Measurements from ENCODE around the gene EFNB2.

EFNB2 gene

GRCh38 chr13:106550570-106551135 is 15.2 kb upstream of the EFNB2 start:
- no peak for DNase-seq

DNA sequence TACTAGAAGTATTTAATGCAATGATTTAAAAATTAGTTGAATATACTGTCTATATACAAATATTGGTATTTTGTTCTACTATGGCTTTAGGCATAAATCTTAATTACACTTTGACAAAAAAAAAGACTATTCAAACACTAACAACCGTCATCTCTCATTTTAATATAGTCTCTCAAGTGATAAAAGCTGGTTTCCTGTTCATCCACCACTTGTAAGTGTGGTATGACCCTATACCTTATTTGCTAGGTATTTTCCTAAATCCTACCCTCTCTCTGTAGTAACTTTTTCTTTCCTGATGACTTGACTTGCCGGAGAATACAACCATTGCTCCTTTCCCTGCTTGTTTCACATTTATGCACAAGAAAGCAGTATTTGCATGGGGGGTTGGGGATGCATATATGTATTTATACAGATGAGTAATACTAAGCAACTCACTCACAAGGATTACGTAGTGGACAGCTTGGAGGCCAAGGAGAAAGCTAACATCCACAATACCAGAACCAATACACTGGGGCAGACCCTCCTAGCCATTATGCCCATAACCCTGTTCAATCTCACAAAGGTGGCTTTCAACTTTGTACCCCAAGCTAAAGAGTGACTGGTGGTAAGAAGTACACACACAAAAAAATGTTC is 12.7 kb upstream of the EFNB2 start:
- no peak for DNase-seq

GRCh38 chr13:106541826-106542225 is 6.4 kb upstream of the EFNB2 start:
- no peak for DNase-seq

GRCh38 chr13:106540613-106541012 is 5.2 kb upstream of the EFNB2 start:
- DNase-seq = no peak

DNA sequence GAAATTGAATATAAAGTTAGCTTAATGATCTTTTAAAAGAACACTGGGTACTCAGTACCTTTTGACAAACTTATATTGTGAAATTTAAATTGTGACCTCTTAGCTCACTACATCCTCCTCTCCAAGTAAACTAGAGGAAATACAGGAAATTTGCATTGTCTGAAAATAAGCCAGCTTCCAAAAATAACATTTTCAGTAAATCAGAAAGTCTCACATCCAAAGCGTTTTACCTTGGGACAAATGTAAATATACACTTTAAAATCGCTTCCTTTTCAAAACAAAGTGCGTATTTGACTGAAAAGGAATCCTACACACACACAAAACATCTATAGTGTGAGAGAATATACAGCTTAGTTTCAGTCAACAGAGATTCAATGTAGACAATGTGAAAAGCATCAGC is 2.1 kb upstream of the EFNB2 start:
- no peak for DNase-seq

DNA sequence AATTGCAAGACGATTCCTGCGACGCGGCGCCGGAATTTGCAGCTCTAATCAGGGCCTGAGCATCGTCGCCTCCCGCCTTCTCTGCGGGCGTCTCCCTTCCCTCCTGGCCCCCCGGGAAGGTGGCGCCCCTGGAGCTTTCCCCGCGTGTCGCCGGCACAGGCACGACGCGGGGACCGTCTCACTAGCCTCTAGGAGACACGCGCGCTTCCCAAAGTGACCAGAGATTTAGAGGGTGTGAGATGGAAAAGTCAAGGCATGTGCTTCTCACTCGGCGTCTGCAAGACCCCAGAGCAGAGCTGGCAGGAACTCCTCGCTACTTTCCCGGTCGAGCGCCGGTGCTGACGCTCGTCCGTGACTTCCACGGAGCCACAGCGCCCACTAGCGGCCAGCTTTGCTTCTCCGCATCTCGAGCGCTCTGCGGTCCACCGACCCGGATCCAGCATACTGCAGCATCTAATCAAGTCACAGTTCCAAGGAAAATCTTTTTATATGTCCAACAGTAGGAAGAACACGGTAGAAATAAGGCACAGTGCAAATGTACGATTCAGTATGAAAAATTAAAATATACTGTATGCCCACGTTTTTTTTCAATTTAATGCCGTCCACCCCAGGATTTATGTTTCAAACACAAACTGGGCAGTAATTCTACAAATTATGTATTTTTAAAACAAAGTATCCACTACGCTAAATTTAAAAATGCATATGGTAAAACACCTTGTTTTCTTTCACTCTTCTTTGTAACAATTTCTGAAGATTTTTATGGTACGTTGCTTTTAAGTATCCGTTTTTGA is 977 bp upstream of the EFNB2 start:
- peak; percentile 76 for DNase-seq

GRCh38 chr13:106534639-106535551 is 567 bp downstream of the EFNB2 start:
- DNase-seq = no peak

GRCh38 chr13:106533943-106534638 is 1.4 kb downstream of the EFNB2 start:
- no peak for DNase-seq

DNA sequence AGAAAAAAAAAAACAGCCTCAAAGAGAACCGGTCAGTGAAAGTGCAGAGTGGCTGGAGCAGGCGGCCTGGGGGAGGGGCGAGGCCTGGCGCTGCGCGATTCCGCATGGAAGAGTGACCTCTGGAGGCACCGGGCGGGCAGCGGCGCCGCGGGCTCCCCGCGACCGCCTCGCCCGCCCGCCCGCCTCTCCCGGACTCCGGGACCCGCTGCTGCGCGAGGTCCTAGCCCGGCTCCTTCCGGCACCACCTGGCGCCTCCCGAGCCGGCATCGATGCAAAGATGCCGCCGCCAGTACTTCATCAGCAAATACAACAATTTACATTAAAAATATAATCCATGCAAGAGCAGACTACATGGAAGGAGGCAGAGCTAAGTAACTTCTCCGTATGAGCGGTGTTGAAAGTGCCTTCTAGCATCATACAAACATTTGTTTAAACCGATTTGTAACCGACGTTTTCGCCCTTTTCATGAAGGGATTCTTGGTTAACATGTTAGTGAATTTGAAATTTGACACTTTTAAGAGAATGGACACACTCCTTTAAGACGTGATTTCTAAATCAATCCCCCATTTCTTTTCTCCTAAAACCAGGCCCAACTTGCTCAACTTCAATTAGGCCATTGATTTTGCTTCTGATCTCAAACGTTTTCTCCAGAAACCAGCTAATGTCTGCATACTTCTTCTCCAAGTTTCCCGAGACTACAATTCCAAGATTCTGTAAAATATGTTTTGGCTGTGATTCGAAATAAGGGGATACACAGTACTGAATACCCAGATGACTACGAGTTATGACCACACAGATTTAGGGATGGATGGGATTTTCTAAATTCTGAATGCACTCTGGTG is 2.1 kb downstream of the EFNB2 start:
- DNase-seq = no peak

- no peak for DNase-seq
Observed at GRCh38 chr13:106532111-106532929, 3.1 kb downstream of the EFNB2 start.

DNA sequence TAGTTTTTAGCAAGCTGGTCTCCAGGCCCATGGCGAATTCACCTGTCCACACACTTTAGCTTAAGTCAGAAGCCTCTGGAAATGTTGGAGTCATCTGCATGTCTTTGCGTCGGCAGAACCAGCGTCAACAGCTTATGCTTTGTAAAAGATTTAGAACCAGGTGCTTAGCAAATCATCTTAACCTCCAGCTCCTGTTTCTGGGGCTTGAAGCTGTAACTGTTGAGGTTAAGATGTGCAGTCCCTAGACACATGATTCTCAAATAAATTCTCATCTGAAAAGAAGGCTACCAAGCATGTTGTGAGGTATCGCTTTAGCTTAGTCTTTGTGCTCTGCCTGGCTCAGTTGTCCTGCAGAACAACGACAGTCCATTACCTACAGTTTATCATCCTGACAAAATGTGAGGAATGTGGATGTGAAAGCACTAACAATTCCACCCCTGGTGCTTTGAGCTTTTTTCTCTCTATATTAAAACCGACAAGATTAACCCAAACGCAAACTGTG is 4.4 kb downstream of the EFNB2 start:
- DNase-seq = no peak

- DNase-seq = no peak
Observed at GRCh38 chr13:106530171-106530851, 5.2 kb downstream of the EFNB2 start.

DNA sequence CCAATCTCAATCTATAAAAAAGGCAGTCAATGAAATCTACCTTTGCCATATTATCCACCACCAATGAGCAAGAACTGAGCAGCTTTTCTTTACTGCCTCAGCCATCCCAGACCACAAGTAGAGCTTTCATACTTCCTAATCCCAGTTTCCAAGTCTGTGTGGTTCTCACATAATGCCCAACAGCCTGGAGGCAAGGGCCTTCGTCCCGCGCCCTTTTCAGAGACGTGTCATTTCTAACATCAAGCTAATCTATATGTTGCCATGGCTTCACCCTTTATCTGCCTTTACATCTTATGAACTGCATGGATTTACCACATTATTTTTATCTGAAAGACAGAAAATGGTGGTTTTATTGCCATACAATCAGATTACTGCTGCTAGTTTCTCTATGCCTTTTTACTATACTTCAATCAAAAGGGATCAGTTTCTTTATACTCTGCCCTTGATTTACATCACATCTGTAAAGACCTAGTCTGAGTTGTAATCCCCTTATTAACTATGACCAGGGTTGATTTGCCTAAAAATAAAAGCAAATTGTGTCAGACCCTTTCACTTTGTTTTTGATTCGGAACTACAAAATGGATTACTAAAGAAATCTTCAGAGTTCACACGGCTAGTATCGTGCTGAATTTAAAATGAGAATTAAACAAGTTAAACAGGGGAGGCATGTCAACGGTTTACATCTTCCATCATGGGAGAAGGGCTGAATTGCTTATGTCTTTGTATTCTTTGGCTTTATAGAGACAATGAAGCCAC is 5.9 kb downstream of the EFNB2 start:
- no peak for DNase-seq

GRCh38 chr13:106528718-106529414 is 6.6 kb downstream of the EFNB2 start:
- no peak for DNase-seq

DNA sequence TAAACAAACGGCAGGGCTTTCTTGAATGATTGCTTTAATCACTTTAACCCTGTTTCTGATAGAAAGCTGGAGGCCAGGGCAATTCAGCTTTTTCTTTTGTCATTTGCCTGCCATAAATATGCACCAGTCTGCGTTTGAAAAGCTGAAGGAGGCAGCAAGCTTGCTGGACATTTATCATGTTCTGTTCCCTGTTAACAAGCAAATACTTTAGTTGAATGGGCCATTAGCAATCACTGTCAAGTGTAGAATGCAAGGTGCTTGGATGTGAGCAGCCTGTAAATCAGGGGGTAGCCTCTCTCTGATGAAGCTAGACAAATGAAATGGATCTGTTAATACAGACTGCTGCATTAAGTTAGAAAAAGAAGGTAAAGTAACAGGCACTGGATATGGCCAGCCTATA is 7.6 kb downstream of the EFNB2 start:
- DNase-seq = no peak

DNA sequence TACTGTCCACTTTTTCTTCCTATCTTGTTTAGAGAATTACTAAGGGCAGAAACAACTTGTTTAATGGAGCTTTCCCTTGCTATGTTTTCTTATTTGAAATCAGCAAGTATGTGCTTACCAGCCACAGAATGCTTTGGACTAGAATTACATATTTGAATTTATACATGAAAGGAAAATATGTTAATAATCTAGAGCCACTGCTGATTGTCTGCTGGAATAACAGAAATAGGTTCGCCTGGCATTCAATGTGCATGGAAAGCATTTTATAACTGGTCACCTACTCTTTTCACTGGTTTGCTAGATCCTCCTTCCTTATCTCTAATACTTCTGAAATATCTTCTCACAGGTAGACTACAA is 8.0 kb downstream of the EFNB2 start:
- DNase-seq = no peak

- no peak for DNase-seq
Observed at GRCh38 chr13:106526738-106527444, 8.6 kb downstream of the EFNB2 start.

DNA sequence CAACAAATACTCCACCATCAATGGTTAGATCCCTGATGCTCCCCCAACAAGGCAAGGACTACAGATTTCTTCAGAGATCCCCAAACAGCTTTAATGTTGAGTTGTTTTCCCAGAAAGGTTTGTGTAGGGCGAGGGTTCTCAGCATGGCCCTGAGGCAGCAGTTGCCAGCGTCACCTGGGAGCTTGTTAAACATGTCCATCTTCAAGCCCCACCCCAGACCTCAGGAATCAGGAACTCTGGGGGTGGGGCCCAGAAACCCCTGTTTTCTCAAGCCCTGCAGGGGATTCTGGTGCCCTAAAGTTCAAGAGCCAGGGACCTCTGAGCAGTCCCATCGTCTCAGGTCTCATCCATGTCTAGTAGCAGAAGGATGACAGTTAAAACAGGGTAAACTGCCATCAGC is 9.6 kb downstream of the EFNB2 start:
- no peak for DNase-seq
